MM.1S (cell line): ENCODE results near the gene FOXK1.

Experiments
- CTCF ChIP-seq: fragments of 300-600 bp; sonication (generic); IDR thresholded peaks from 2 replicates; pipeline ENCODE4 v1.5.1; 2016; ENCODE audit warnings: antibody characterized with exemption, low read length, mixed read lengths
- EZH2 ChIP-seq: fragments of 300-600 bp; sonication (generic); optimal IDR thresholded peaks from 2 replicates; pipeline ENCODE3; 2017; ENCODE audit warnings: low read depth, mild to moderate bottlenecking, antibody characterized with exemption, low read length, mixed read lengths
- EZH2phosphoT487 ChIP-seq: fragments of 300-600 bp; sonication (generic); IDR thresholded peaks from 2 replicates; pipeline ENCODE4 v1.6.1; 2018; ENCODE audit warnings: antibody characterized with exemption, low read length

GRCh38 chr7:4794591-4795350 lies 112.7 kb downstream of the FOXK1 start:
- TF ChIP-seq CTCF (no peak), EZH2 (no peak), EZH2phosphoT487 (no peak)
